Neural progenitor cell (in vitro differentiated cells): ENCODE results near the gene NUP93. TPM values are rescaled to one million over a fixed set of nuclear protein-coding genes. Genes with fewer than 3 reads are reported as not detected.

Experiments used
- DNase-seq: peaks from one replicate; pipeline ENCODE4 v3.0.0-alpha.2; 2016; ENCODE audit warnings: low spot score
- H2AFZ ChIP-seq: fragments of 200-600 bp; sonication (generic); replicated peaks from 2 replicates; pipeline ENCODE4 v1.6.1; 2016; ENCODE audit warnings: antibody characterized with exemption
- H3F3A ChIP-seq: fragments of 200-600 bp; sonication (generic); 2 replicates; pipeline ENCODE4 v1.6.1; 2016; ENCODE audit warnings: antibody characterized with exemption, low read depth
- H3K27ac ChIP-seq: fragments of 200-600 bp; sonication (generic); 2 replicates; pipeline ENCODE4 v1.5.1; 2016; ENCODE audit warnings: mild to moderate bottlenecking
- H3K27me3 ChIP-seq: fragments of 200-600 bp; sonication (generic); 2 replicates; pipeline ENCODE4 v1.6.1; 2016; ENCODE audit warnings: mild to moderate bottlenecking, moderate library complexity
- H3K36me3 ChIP-seq: fragments of 200-600 bp; sonication (generic); 2 replicates; pipeline ENCODE4 v1.5.1; 2016
- H3K4me1 ChIP-seq: fragments of 200-600 bp; sonication (generic); 2 replicates; pipeline ENCODE4 v1.6.1; 2016; ENCODE audit warnings: mixed run types
- H3K4me2 ChIP-seq: fragments of 200-600 bp; sonication (generic); 2 replicates; pipeline ENCODE4 v1.6.1; 2016
- H3K4me3 ChIP-seq: fragments of 200-600 bp; sonication (generic); 2 replicates; pipeline ENCODE4 v1.5.1; 2016
- H3K79me2 ChIP-seq: fragments of 200-600 bp; sonication (generic); 2 replicates; pipeline ENCODE4 v1.6.1; 2016; ENCODE audit warnings: low read depth
- H3K9ac ChIP-seq: fragments of 200-600 bp; sonication (generic); 2 replicates; pipeline ENCODE4 v1.6.1; 2016
- H3K9me3 ChIP-seq: fragments of 200-600 bp; sonication (generic); 2 replicates; pipeline ENCODE4 v1.5.1; 2016; ENCODE audit warnings: low read depth
- H4K20me1 ChIP-seq: fragments of 200-600 bp; sonication (generic); 2 replicates; pipeline ENCODE4 v1.6.1; 2016; ENCODE audit warnings: low read depth
- H3K27ac Mint-ChIP-seq: 3 replicates; pipeline ENCODE4 v1.8.0; 2021; ENCODE audit warnings: mixed read lengths
- H3K27me3 Mint-ChIP-seq: 2 replicates; pipeline ENCODE4 v1.8.0; 2022; ENCODE audit warnings: low read depth, mild to moderate bottlenecking, inconsistent platforms, moderate library complexity, mixed read lengths; ENCODE audit not compliant: insufficient read depth
- H3K36me3 Mint-ChIP-seq: 3 replicates; pipeline ENCODE4 v1.8.0; 2021; ENCODE audit warnings: mixed read lengths
- H3K4me1 Mint-ChIP-seq: 3 replicates; pipeline ENCODE4 v1.8.0; 2021; ENCODE audit warnings: mixed read lengths
- H3K4me3 Mint-ChIP-seq: 3 replicates; pipeline ENCODE4 v1.8.0; 2021; ENCODE audit warnings: mild to moderate bottlenecking, moderate library complexity, mixed read lengths
- H3K9me3 Mint-ChIP-seq: 3 replicates; pipeline ENCODE4 v1.8.0; 2020; ENCODE audit warnings: mixed read lengths
- CTCF ChIP-seq: fragments of 200-600 bp; sonication (generic); IDR thresholded peaks from 2 replicates; pipeline ENCODE4 v1.5.1; 2017; ENCODE audit warnings: antibody characterized with exemption, mild to moderate bottlenecking
- EZH2 ChIP-seq: fragments of 200-600 bp; sonication (generic); IDR thresholded peaks from 2 replicates; pipeline ENCODE4 v1.6.1; 2017; ENCODE audit warnings: antibody characterized with exemption, mild to moderate bottlenecking, moderate library complexity
- EZH2phosphoT487 ChIP-seq: fragments of 200-600 bp; sonication (generic); IDR thresholded peaks from 2 replicates; pipeline ENCODE4 v1.6.1; 2017; ENCODE audit warnings: antibody characterized with exemption
- total RNA-seq: library from RNA; depleted of rRNA; stranded (reverse); fragments of >200 nt; gene quantifications from 2 replicates; pipeline ENCODE4 v1.2.3, GENCODE V29; 2015; ENCODE audit warnings: low replicate concordance

The NUP93 gene
- total RNA-seq, 1 donor from 2014 or later: 116 TPM

GRCh38 chr16:56797861-56798260 lies 67.9 kb downstream of the NUP93 start:
- peaks cover 4% of the 10 kb centered on the region for H3K36me3 Mint-ChIP-seq
- Histone ChIP-seq H3K4me3 (no peak overlapping the region), H3K27me3 (no peaks in the 10 kb centered on the region), H3K79me2 (peaks cover 28% of the 10 kb centered on the region), H3K4me2 (no peak overlapping the region), H3K27ac (no peak overlapping the region), H3K9ac (no peak overlapping the region), H2AFZ (no peak overlapping the region), H3K4me1 (peaks cover 31% of the 10 kb centered on the region), H4K20me1 (peaks cover 44% of the 10 kb centered on the region), H3K36me3 (no peaks in the 10 kb centered on the region), H3K9me3 (no peaks in the 10 kb centered on the region), H3F3A (peaks cover 25% of the 10 kb centered on the region)
- no peaks in the 10 kb centered on the region for H3K27me3 Mint-ChIP-seq
- H3K4me1 Mint-ChIP-seq: peaks cover 22% of the 10 kb centered on the region
- no peak overlapping the region for H3K4me3 Mint-ChIP-seq
- H3K27ac Mint-ChIP-seq: no peak overlapping the region
- TF ChIP-seq EZH2phosphoT487 (no peak), CTCF (no peak), EZH2 (no peak)
- DNase-seq: no peak
- no peaks in the 10 kb centered on the region for H3K9me3 Mint-ChIP-seq

- no peak overlapping the region for H3K9ac ChIP-seq
- H3K9me3 ChIP-seq: no peaks in the 10 kb centered on the region
- no peak overlapping the region for H2AFZ ChIP-seq
- H3K9me3 Mint-ChIP-seq: no peaks in the 10 kb centered on the region
- H3K4me3 Mint-ChIP-seq: no peak overlapping the region
- no peak overlapping the region for H3K27ac Mint-ChIP-seq
- H3K4me3 ChIP-seq: no peak overlapping the region
- H3K36me3 ChIP-seq: no peaks in the 10 kb centered on the region
- peaks cover 16% of the 10 kb centered on the region for H3K4me1 Mint-ChIP-seq
- TF ChIP-seq CTCF: no peak
- TF ChIP-seq EZH2: no peak
- TF ChIP-seq EZH2phosphoT487: no peak
- H3K4me1 ChIP-seq: peaks cover 21% of the 10 kb centered on the region
- peaks cover 16% of the 10 kb centered on the region for H3F3A ChIP-seq
- no peak overlapping the region for H3K4me2 ChIP-seq
- peaks cover 4% of the 10 kb centered on the region for H3K36me3 Mint-ChIP-seq
- peaks cover 19% of the 10 kb centered on the region for H3K79me2 ChIP-seq
- no peaks in the 10 kb centered on the region for H3K27me3 Mint-ChIP-seq
- no peak for DNase-seq
- H4K20me1 ChIP-seq: peaks cover 35% of the 10 kb centered on the region
- no peaks in the 10 kb centered on the region for H3K27me3 ChIP-seq
- H3K27ac ChIP-seq: no peak overlapping the region
Measured at GRCh38 chr16:56798955-56799354, 69.0 kb downstream of the NUP93 start.

GRCh38 chr16:56800355-56800754 lies 70.4 kb downstream of the NUP93 start:
- no peak overlapping the region for H3K4me3 Mint-ChIP-seq
- no peaks in the 10 kb centered on the region for H3K27me3 Mint-ChIP-seq
- peaks cover 11% of the 10 kb centered on the region for H3K4me1 Mint-ChIP-seq
- Histone ChIP-seq H3K4me2 (no peak overlapping the region), H3K27me3 (no peaks in the 10 kb centered on the region), H3K36me3 (no peaks in the 10 kb centered on the region), H4K20me1 (peaks cover 35% of the 10 kb centered on the region), H3K4me3 (no peak overlapping the region), H3K9me3 (no peaks in the 10 kb centered on the region), H3K4me1 (peaks cover 21% of the 10 kb centered on the region), H3K9ac (no peak overlapping the region), H3F3A (peaks cover 16% of the 10 kb centered on the region), H3K79me2 (peaks cover 13% of the 10 kb centered on the region), H2AFZ (no peak overlapping the region), H3K27ac (no peak overlapping the region)
- no peak overlapping the region for H3K27ac Mint-ChIP-seq
- TF ChIP-seq CTCF (no peak), EZH2 (no peak), EZH2phosphoT487 (no peak)
- H3K9me3 Mint-ChIP-seq: no peaks in the 10 kb centered on the region
- peaks cover 5% of the 10 kb centered on the region for H3K36me3 Mint-ChIP-seq
- no peak for DNase-seq
